Thyroid gland (tissue), 4 donors: ENCODE data around the gene DGAT2. TPM values are rescaled to one million over a fixed set of nuclear protein-coding genes. Genes with fewer than 3 reads are reported as not detected.

ENCODE experiments used
- DNase-seq, 2 donors: peaks; one replicate each; pipeline ENCODE4 v3.0.0-alpha.2; 2019
- H3K27ac ChIP-seq, 3 donors: fragments of 200-600 bp; sonication (generic); 1 replicate in 2 of 3; 2 replicates in 1 of 3; pipeline ENCODE4 v1.5.1; 2016 to 2019; ENCODE audit warnings: mild to moderate bottlenecking in 1 of 3, moderate library complexity in 1 of 3
- H3K27me3 ChIP-seq: fragments of 200-600 bp; sonication (generic); one replicate; pipeline ENCODE4 v1.5.1; 2019
- H3K36me3 ChIP-seq, 2 donors: fragments of 200-600 bp; sonication (generic); one replicate each; pipeline ENCODE4 v1.5.1; 2016 to 2019
- H3K4me1 ChIP-seq, 2 donors: fragments of 200-600 bp; sonication (generic); one replicate each; pipeline ENCODE4 v1.5.1; 2017 to 2019
- H3K4me3 ChIP-seq, 3 donors: fragments of 200-600 bp; sonication (generic); replicated peaks in 1 of 3; 1 replicate in 2 of 3; 2 replicates in 1 of 3; pipeline ENCODE4 v1.5.1; 2016; ENCODE audit warnings: mild to moderate bottlenecking in 1 of 3
- H3K9me3 ChIP-seq: fragments of 200-600 bp; sonication (generic); one replicate; pipeline ENCODE4 v1.5.1; 2017
- POLR2A ChIP-seq, 2 donors: fragments of 450-650 bp; IDR thresholded peaks; one replicate each; pipeline ENCODE4 v1.6.1; 2017; ENCODE audit warnings: antibody characterized with exemption in 2 of 2, mild to moderate bottlenecking in 2 of 2, moderate library complexity in 1 of 2
- whole genome bisulfite sequencing, 2 donors: methylation state at CpG; one replicate each; pipeline ENCODE4 v1.1.5; 2017; 5-methylcytosine and 5-hydroxymethylcytosine counted together
- intact Hi-C: fragments of 100-400 bp; cut with DNase I; formaldehyde crosslinking; loops from one replicate; pipeline ENCODE4 v1.15.1; 2023
- total RNA-seq, 4 donors: library from RNA; depleted of rRNA; stranded (reverse); fragments of >200 nt; gene quantifications; one replicate each; pipeline ENCODE4 v1.2.3, GENCODE V29; 2016
- TF ChIP-seq, protein P1 (sequence below), 6 experiments: fragments of 200-600 bp in 3 of 6; fragments of 450-650 bp in 3 of 6; sonication (generic) in 3 of 6; IDR thresholded peaks; one replicate each; pipeline ENCODE4 v1.5.1; 2016 to 2019; ENCODE audit warnings: antibody characterized with exemption in 6 of 6, mild to moderate bottlenecking in 2 of 6, inconsistent platforms in 1 of 6, moderate library complexity in 1 of 6

Gene DGAT2
- total RNA-seq, 4 donors from 2014 or later: 9.9 to 20.7 (median 16.3) TPM

DNA sequence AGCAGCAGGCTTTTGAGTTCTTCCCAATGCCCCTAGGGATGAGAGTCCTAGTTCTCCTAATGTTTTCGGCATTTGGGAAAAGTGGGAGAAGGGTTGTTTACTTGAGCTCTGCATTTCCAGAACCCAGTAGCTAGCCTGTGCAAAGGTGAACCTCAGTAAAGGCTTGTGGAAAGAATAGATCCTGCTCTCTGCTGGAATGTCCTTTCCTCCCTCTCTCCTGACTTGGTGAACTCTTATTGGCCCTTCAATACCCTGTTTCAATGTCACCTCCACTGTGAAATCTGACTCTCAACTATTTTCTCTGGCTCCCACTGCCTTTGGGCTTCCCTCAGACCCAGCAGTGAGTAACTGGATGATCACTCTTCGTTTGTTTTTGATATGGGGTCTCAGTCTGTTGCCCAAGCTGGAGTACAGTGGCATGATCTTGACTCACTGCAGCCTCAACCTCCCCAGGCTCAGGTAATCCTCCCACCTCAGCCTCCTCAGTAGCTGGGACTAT, 44.0 kb downstream of the DGAT2 start:
- Histone ChIP-seq H3K9me3 (no peaks in the 10 kb centered on the region), H3K4me3 (no peak overlapping the region), H3K27me3 (no peaks in the 10 kb centered on the region), H3K4me1 (peaks cover 16 to 25% of the 10 kb centered on the region in 2 donors), H3K36me3 (no peaks in the 10 kb centered on the region), H3K27ac (peak overlapping the region in 1 of 3 donors; percentile 47)
- TF ChIP-seq, protein P1, sequence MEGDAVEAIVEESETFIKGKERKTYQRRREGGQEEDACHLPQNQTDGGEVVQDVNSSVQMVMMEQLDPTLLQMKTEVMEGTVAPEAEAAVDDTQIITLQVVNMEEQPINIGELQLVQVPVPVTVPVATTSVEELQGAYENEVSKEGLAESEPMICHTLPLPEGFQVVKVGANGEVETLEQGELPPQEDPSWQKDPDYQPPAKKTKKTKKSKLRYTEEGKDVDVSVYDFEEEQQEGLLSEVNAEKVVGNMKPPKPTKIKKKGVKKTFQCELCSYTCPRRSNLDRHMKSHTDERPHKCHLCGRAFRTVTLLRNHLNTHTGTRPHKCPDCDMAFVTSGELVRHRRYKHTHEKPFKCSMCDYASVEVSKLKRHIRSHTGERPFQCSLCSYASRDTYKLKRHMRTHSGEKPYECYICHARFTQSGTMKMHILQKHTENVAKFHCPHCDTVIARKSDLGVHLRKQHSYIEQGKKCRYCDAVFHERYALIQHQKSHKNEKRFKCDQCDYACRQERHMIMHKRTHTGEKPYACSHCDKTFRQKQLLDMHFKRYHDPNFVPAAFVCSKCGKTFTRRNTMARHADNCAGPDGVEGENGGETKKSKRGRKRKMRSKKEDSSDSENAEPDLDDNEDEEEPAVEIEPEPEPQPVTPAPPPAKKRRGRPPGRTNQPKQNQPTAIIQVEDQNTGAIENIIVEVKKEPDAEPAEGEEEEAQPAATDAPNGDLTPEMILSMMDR (IDR thresholded peaks at IDR 0.05): no peak
- TF ChIP-seq POLR2A (IDR thresholded peaks at IDR 0.05): no peak
- intact Hi-C loops: no loop called here
- 83 to 85% methylated on average over 2 of the region's 2 CpGs for WGBS, 2 donors
- no peak for DNase-seq

DNA sequence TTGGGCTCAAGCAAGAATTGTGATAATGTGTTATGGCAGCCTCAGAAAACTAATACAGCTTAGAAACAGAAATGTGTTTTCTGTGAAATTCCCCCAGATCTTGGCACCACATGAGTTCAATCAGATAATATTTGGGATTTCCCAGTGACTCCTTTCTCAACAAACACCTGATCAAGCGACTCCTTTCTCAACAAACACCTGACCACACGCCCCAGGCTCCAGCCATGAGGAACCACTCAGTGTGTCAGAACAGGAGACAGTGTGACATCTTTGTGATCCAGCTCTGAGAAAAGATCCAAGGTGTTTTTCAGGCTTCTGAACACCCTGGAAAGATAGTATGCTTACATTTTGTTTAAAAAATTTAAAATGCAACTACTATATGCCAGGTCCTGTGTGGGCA, 44.5 kb downstream of the DGAT2 start:
- Histone ChIP-seq H3K4me1 (peaks cover 16 to 25% of the 10 kb centered on the region in 2 donors), H3K36me3 (no peaks in the 10 kb centered on the region), H3K27ac (peak overlapping the region in 2 of 3 donors; percentile 13 to 47), H3K27me3 (no peaks in the 10 kb centered on the region), H3K4me3 (no peak overlapping the region), H3K9me3 (no peaks in the 10 kb centered on the region)
- no peak for TF ChIP-seq POLR2A (IDR thresholded peaks at IDR 0.05)
- TF ChIP-seq, protein P1 (IDR thresholded peaks at IDR 0.05): no peak
- intact Hi-C loops: no loop called here
- DNase-seq: no peak
- 55 to 86% methylated on average over 2 of the region's 2 CpGs for WGBS, 2 donors

DNA sequence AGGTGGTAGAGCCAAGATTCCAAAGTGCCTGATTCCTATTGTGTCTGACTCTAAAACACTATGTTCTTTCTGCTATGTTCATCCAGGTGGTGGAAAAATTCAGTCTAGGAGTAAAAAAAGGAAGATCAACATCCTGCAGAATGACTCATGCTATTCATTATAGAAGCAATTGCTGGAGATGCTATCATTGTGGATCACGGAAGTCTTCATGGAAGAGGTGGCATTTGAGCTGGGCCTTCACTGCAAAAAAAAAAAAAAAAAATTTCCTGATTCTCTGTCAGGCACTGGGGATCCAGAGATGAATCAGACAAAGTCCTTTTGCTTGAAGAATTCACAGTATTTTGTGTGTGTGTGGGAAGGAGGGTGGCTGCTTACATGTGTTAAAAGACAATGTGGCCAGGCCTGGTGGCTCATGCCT, 45.1 kb downstream of the DGAT2 start:
- WGBS, 2 donors: 73 to 84% methylated on average over 1 of the region's 1 CpG
- Histone ChIP-seq H3K4me3 (peak overlapping the region in 1 of 3 donors; percentile 92), H3K27ac (peak overlapping the region in 2 of 3 donors; percentile 92 to 94)

DNA sequence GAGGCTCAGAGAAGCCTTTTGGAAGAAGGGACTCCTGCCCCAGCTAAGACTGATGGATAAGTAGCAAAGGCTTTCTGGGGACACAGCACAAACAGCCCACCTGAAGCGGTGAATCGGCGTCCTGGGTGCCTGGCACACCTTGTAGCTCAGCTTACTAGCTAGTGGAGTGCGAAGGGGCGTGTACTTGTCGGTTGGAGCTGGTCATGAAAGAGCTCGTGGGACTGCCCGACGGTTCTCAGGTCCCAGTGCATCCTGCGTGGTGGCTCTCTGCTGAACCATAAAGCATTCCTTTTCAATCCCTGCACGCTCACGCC, 45.7 kb downstream of the DGAT2 start:
- Histone ChIP-seq H3K27me3 (no peaks in the 10 kb centered on the region), H3K4me3 (peak overlapping the region in 2 of 3 donors; percentile 53 to 92), H3K4me1 (peaks cover 16 to 25% of the 10 kb centered on the region in 2 donors), H3K9me3 (no peaks in the 10 kb centered on the region), H3K36me3 (no peaks in the 10 kb centered on the region), H3K27ac (peak overlapping the region; percentile 57 to 94 (median 92))
- DNase-seq: peak; percentile 81 to 89
- intact Hi-C loops: no loop called here
- WGBS, 2 donors: 1 to 2% methylated on average over 10 to 12 of the region's 12 CpGs
- TF ChIP-seq, protein P1 (IDR thresholded peaks at IDR 0.05): no peak
- peak in 1 of 2 donors; percentile 11 for TF ChIP-seq POLR2A (IDR thresholded peaks at IDR 0.05)

More for the DNA sequence above, 45.1 kb downstream of the DGAT2 start:
- intact Hi-C loops: no loop called here
- Histone ChIP-seq H3K9me3 (no peaks in the 10 kb centered on the region), H3K36me3 (no peaks in the 10 kb centered on the region), H3K4me1 (peaks cover 16 to 25% of the 10 kb centered on the region in 2 donors), H3K27me3 (no peaks in the 10 kb centered on the region)
- no peak for TF ChIP-seq POLR2A (IDR thresholded peaks at IDR 0.05)
- TF ChIP-seq, protein P1 (IDR thresholded peaks at IDR 0.05): no peak
- no peak for DNase-seq

DNA sequence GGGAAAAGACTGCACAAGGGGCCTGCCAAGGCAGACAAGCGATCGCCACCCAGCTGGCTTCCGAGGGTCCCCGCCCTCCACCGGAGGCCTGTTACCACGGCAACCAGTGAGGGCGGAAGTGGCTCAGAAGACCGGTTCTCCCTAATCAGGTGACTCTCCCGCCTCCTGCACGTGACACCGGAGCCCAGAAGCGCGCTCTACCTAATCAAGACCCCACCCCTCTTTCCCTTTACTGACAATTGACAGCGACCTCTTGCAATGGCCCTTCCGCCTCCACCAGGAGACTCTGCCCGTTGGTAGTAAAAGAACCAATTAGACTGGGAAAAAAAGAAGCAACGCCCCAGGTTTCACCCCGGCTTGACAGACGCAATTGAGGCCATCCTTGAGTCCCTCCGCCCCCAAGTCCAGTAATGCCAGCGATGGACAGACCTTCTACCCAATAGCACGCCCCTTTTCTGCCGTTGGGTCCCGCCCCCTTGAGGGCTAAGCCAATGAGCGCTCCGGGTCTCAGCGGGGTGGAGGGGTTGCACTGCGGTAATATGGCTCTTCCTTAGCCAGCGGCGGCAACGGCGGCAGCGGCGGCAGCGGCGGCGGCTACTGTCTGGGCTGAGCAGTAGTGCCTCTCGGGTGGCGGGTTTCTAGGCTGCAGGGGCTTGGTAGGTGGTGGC, 46.2 kb downstream of the DGAT2 start, which contains the start of gene UVRAG:
Gene UVRAG (plus strand): TSS at position 534 of the 668 bp plus-strand sequence. CDS start 198 bp downstream, outside the sequence.
- intact Hi-C loops: no loop called here

More for the DNA sequence above, 46.2 kb downstream of the DGAT2 start, which contains the start of gene UVRAG:
- no peaks in the 10 kb centered on the region for H3K27me3 ChIP-seq
- H3K27ac ChIP-seq: peak within 1 kb of the TSS; percentile 79 to 94 (median 92)
- TF ChIP-seq, protein P1 (IDR thresholded peaks at IDR 0.05): peak in 3 of 6 experiments; percentile 12 to 23 (median 22)
- peak; percentile 43 to 97 for TF ChIP-seq POLR2A (IDR thresholded peaks at IDR 0.05)
- peak within 1 kb of the TSS; percentile 85 to 95 (median 92) for H3K4me3 ChIP-seq
- 0 to 1% methylated on average over 19 to 20 of the region's 39 CpGs for WGBS, 2 donors
- H3K36me3 ChIP-seq: no peaks in the 10 kb centered on the region
- H3K4me1 ChIP-seq: peaks cover 16 to 25% of the 10 kb centered on the region in 2 donors
- DNase-seq: peak; percentile 99
- H3K9me3 ChIP-seq: no peaks in the 10 kb centered on the region
